SU-DHL-6 (cell line): ENCODE data around the gene ANKRD55.

Source experiments
- H2AFZ ChIP-seq: fragments of 200-600 bp; sonication (generic); 2 replicates; pipeline ENCODE4 v1.6.1; 2014; ENCODE audit warnings: low read depth, mild to moderate bottlenecking, moderate library complexity, mixed read lengths, antibody characterized with exemption, low read length; ENCODE audit not compliant: severe bottlenecking
- H3F3A ChIP-seq: fragments of 200-600 bp; shearing (Covaris generic); 2 replicates; pipeline ENCODE4 v1.6.0; 2016; ENCODE audit warnings: antibody characterized with exemption, mild to moderate bottlenecking; ENCODE audit not compliant: insufficient read depth
- H3K27ac ChIP-seq: fragments of 200-600 bp; sonication (generic); 2 replicates; pipeline ENCODE4 v1.5.1; 2016; ENCODE audit warnings: low read depth, mild to moderate bottlenecking, low read length, moderate library complexity, mixed read lengths
- H3K27me3 ChIP-seq: fragments of 200-600 bp; sonication (generic), shearing (Covaris generic); 2 replicates; pipeline ENCODE4 v1.6.0; 2014; ENCODE audit warnings: mild to moderate bottlenecking, low read length
- H3K36me3 ChIP-seq: fragments of 200-600 bp; sonication (generic); 2 replicates; pipeline ENCODE4 v1.6.1; 2014; ENCODE audit warnings: mild to moderate bottlenecking, low read length, mixed read lengths
- H3K4me2 ChIP-seq: fragments of 300-600, 200-600 bp; shearing (Covaris generic), sonication (generic); 2 replicates; pipeline ENCODE4 v1.6.0; 2014; ENCODE audit warnings: low read length, low read depth, mild to moderate bottlenecking; ENCODE audit not compliant: poor library complexity, severe bottlenecking
- H3K4me3 ChIP-seq: fragments of 200-600 bp; sonication (generic); 2 replicates; pipeline ENCODE4 v1.5.1; 2014; ENCODE audit warnings: antibody characterized with exemption, low read length, mild to moderate bottlenecking, mixed read lengths; ENCODE audit not compliant: insufficient read depth, poor library complexity, severe bottlenecking
- H3K79me2 ChIP-seq: fragments of 200-600 bp; sonication (generic); 2 replicates; pipeline ENCODE4 v1.6.1; 2014; ENCODE audit warnings: mild to moderate bottlenecking, low read length, moderate library complexity; ENCODE audit not compliant: insufficient read depth
- H3K9ac ChIP-seq: fragments of 200-600 bp; sonication (generic); 2 replicates; pipeline ENCODE4 v1.7.0; 2014; ENCODE audit warnings: mild to moderate bottlenecking, low read length
- H3K9me2 ChIP-seq: fragments of 200-600 bp; sonication (generic); replicated peaks from 2 replicates; pipeline ENCODE4 v1.6.1; 2014; ENCODE audit warnings: low read length; ENCODE audit not compliant: insufficient read depth
- H3K9me3 ChIP-seq: fragments of 200-600 bp; sonication (generic); 2 replicates; pipeline ENCODE4 v1.6.1; 2014; ENCODE audit warnings: low read length, mixed read lengths; ENCODE audit not compliant: insufficient read depth
- H4K20me1 ChIP-seq: fragments of 200-600 bp; sonication (generic); 2 replicates; pipeline ENCODE4 v1.6.1; 2014; ENCODE audit warnings: low read depth, mild to moderate bottlenecking, antibody characterized with exemption, low read length, moderate library complexity, mixed read lengths
- CTCF ChIP-seq: fragments of 200-600 bp; sonication (generic); IDR thresholded peaks from one replicate; pipeline ENCODE4 v1.5.1; 2017; ENCODE audit warnings: antibody characterized with exemption, mild to moderate bottlenecking, low read length, moderate library complexity; ENCODE audit not compliant: insufficient read depth, poor library complexity, severe bottlenecking
- EZH2phosphoT487 ChIP-seq: fragments of 200-600 bp; sonication (generic), shearing (Covaris generic); conservative IDR thresholded peaks from 2 replicates; pipeline ENCODE4 v1.6.1; 2018; ENCODE audit warnings: mild to moderate bottlenecking, antibody characterized with exemption, low read length, moderate library complexity, mixed read lengths

The ANKRD55 gene

DNA sequence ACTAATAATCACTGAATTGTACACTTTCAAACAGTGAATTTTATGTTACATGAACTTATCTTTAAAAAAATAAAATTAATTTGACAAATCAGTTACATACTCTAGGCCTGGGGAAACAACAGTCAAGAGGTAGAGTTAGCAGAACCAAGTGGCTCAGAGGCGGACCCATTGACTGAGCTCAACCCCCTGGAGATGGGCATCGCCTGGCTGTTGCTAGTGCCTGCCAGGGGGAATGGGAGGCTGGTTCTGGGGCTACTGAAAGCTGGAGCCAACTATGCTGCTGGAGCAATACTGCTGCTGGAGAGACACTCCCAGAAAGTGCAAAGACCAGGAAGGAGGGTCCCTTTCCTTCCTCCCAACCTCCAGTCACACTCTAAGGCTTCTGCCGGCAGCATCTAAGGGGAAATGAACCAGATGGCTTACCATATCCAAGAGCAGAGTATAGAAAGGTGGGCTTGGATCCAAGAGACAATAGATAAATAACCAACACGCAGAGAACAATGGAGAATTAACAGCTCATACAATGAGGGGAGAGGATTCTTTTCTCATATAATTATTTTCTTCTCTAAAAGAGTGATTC lies 40.3 kb upstream of the ANKRD55 start:
- no peaks in the 10 kb centered on the region for H3K79me2 ChIP-seq
- no peaks in the 10 kb centered on the region for H4K20me1 ChIP-seq
- H3K4me2 ChIP-seq = no peak overlapping the region
- H3F3A ChIP-seq = no peaks in the 10 kb centered on the region
- no peak overlapping the region for H3K9ac ChIP-seq
- H3K36me3 ChIP-seq = no peaks in the 10 kb centered on the region
- no peaks in the 10 kb centered on the region for H3K9me3 ChIP-seq
- H3K27ac ChIP-seq = no peak overlapping the region
- no peaks in the 10 kb centered on the region for H3K9me2 ChIP-seq
- no peak overlapping the region for H3K4me3 ChIP-seq
- no peak overlapping the region for H2AFZ ChIP-seq
- H3K27me3 ChIP-seq = no peaks in the 10 kb centered on the region
- TF ChIP-seq CTCF = no peak
- no peak for TF ChIP-seq EZH2phosphoT487

DNA sequence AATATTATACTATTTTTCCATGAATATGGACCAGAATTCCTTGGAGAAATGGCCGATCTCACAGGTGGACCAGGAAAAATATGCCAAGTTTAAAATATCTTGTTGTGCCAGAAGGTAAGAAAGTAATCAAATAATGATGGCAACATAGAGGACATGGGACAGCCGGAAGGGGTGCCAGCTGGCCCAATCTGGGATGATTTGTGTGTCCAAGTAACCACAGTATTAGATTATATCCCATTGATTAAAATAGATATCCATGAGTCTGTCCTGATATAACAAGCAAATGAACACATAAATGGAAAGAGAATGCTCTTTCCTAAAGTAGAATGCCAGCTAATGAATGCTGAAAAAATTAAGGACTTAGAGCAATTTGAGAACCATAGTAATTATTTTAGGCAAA lies 39.6 kb upstream of the ANKRD55 start:
- no peaks in the 10 kb centered on the region for H3K36me3 ChIP-seq
- no peaks in the 10 kb centered on the region for H3K9me2 ChIP-seq
- no peak overlapping the region for H3K9ac ChIP-seq
- H4K20me1 ChIP-seq = no peaks in the 10 kb centered on the region
- H3K4me2 ChIP-seq = no peak overlapping the region
- H3K79me2 ChIP-seq = no peaks in the 10 kb centered on the region
- H3F3A ChIP-seq = no peaks in the 10 kb centered on the region
- H3K27me3 ChIP-seq = no peaks in the 10 kb centered on the region
- no peaks in the 10 kb centered on the region for H3K9me3 ChIP-seq
- TF ChIP-seq CTCF (no peak), EZH2phosphoT487 (no peak)
- no peak overlapping the region for H2AFZ ChIP-seq
- H3K4me3 ChIP-seq = no peak overlapping the region
- H3K27ac ChIP-seq = no peak overlapping the region

- Histone ChIP-seq H3K27me3 (no peaks in the 10 kb centered on the region), H3K4me2 (no peak overlapping the region), H3F3A (no peaks in the 10 kb centered on the region), H4K20me1 (no peaks in the 10 kb centered on the region), H3K9me2 (no peaks in the 10 kb centered on the region), H3K9me3 (no peaks in the 10 kb centered on the region), H3K9ac (no peak overlapping the region), H3K79me2 (no peaks in the 10 kb centered on the region), H3K36me3 (no peaks in the 10 kb centered on the region), H2AFZ (no peak overlapping the region), H3K27ac (no peak overlapping the region), H3K4me3 (no peak overlapping the region)
- TF ChIP-seq EZH2phosphoT487 (no peak), CTCF (peak; percentile 68)
Measured at GRCh38 chr5:56270568-56271392, 37.6 kb upstream of the ANKRD55 start.
